GM19468 (cell line): Measurements from ENCODE around the gene CRACR2A.

Experiments
- ATAC-seq: cut with Tn5 transposase; IDR thresholded peaks from one replicate; pipeline ENCODE4 v1.9.1; 2021; ENCODE audit warnings: mild to moderate bottlenecking, moderate library complexity, moderate number of reproducible peaks; ENCODE audit not compliant: unreplicated experiment; ENCODE audit errors: extremely low read depth

Gene CRACR2A

GRCh38 chr12:3692616-3693365 lies 60.1 kb downstream of the CRACR2A start:
- ATAC-seq: no peak

DNA sequence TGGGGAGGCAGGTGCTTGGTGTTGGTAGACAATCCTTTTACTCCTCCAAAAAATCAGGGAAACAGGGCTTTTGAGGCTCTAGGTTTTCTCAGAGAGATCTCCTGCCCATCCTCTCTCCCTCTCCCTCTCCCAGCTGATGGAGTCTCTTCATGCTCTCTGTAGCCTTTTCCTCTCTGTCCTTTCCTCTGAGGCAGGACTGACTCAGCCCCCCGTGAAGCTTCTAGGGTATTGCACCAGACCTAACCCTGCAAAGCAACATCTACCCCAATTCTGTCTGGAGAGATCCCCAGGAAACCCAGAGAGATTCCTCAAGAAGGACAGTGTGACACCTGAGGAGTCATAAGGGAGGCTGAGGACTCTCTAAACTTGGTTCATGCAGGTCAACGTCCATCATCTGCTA lies 66.4 kb downstream of the CRACR2A start:
- no peak for ATAC-seq

- ATAC-seq: no peak
Observed at GRCh38 chr12:3685830-3686229, 67.1 kb downstream of the CRACR2A start.

GRCh38 chr12:3684449-3685051 lies 68.4 kb downstream of the CRACR2A start:
- ATAC-seq: no peak

DNA sequence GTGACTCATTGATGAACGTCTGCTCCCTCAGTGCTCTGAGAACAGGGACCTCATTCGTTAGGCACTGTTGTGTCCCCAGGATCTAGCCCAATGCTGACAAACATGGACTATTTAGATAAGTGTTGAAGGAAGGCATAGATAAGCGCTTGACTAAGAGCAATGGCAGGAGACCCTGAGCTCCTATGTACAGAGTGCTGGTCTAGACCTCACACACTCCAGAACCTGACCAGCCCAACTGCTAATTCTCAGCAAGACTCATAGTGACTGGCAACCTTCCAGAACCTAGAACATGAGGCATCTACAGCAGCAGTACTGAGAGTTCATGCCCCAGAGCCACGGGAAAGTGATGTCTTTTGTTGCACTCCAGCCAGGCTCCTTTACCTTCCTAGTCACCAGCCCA lies 69.2 kb downstream of the CRACR2A start:
- ATAC-seq: no peak

DNA sequence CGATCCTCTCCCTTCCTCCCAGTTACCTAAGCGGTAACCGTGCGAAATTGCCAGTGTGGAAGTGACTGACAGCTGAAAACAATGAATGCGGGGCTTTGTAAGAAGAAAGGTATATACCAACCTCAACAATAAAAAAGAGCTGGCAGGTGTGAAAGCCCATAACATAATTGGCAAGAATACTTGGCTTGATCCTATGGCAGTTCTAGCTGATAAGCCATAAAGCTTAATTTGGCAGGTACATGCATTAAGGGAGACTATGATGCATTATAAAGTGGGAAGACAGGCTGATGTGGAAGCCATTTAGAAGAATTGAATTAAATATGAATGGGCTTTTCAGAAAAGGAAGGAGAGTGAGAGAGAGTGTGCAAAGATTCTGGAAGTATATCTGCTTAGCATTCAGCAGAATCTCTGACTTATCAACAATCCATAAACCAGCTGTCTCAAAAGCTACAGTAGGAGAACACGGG lies 71.3 kb downstream of the CRACR2A start:
- ATAC-seq: no peak

- no peak for ATAC-seq
Observed at GRCh38 chr12:3680919-3681594, 71.9 kb downstream of the CRACR2A start.

DNA sequence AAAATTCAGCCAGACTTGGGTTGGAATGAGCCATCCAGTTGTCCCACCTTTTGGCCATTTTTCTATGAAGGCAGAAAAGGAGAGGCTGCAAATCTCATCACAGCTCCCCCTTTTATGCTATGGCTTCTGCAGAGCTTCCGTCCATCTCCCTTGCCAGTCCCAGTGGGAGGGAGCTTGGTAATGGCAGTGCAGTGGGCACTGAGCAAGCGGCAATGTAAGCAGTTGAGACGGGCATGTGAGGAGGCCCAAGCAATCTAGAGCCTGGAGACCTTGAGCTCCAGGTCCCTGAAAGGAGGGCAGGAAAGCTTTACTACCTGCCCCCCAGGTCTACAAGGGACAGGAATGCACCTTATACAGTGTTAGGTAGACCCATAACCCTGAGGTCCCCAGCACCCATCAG lies 73.1 kb downstream of the CRACR2A start:
- ATAC-seq: no peak

GRCh38 chr12:3677609-3678008 lies 75.3 kb downstream of the CRACR2A start:
- ATAC-seq: no peak

DNA sequence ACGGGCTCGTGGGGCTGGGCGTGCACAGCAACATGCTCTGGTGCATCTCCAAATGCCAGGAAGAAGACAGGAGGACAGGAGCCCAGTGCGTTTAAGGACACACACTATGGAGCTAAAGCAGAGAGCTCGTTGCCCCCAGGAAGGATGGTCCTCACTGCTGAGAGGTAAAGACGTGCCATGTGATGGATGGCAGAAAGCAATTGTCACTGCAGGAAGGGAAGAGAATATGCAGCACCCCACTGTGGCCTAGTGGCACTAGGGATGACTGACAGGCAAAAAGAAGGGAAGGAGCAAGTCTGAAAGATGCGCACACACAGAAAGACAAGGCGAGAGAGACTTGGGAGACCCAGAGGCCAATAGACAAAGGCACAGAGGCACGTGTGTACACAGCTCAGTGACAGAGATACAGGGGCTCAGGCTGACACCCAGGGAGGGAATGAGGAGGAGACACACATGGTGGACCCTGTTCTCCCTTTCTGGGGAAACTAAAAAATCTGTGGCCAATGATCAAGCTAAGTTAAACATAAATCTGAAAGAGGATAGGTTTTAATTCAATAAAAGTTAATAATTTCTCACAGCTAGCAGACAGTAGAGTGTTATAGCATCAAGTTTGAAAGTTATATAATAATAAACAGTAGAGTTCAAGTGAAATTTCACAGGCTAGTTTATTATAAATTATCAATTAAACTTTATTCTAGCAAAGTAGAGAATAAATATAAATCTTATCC lies 78.8 kb downstream of the CRACR2A start:
- ATAC-seq: no peak

DNA sequence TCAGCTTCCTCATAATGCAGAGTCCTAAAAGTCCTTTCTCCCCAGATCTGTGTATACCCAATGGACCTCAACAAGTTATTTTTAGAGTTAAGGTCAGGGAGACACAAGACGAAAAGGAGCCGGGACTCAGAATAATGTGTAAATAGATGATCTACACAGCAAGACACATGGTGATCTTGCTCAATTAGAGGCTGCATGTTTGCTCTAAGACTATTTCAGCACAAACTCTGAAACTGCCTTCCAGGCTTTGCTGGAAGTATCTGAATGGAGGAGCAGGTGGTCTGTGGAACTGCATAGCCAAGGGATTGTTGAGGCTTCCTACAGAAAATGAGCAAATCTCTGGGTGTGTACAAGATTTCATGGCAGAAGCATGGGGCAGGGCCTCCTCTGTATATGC lies 80.8 kb downstream of the CRACR2A start:
- no peak for ATAC-seq

DNA sequence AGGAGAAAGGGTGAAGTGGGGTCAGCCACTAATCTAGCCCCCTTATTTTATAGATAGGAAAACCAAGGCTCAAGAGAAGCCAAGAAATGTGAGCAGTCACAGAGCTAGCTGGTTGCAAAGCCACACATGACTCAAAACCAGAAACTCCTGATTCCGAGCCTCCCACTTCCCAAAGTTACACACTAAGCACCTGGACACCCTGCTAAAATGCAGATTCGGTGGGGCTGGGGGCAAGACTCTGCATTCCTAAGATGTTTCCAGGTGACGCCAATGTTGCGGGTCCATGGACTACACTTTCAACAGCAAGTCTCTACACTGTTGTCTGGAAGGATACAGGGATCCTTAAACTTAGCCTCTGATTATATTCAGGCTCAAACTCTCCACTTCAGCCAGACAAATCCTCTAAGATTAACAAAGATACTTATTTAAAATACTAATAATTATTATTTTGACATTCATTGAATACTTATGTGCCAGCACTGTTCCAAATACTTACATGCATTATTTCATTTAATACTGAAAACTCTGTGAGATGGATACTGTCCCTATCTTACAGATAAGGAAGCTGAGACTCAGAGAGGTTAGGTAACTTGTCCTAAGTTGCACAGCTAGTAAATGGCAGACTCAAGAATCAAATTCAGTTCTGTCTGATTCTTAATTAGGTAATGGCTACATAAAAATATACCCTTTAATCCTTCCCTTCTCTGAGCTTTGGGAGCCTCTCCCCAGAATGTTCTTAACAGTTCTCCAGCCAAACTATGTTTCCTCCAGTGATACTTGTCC lies 81.4 kb downstream of the CRACR2A start:
- no peak for ATAC-seq

DNA sequence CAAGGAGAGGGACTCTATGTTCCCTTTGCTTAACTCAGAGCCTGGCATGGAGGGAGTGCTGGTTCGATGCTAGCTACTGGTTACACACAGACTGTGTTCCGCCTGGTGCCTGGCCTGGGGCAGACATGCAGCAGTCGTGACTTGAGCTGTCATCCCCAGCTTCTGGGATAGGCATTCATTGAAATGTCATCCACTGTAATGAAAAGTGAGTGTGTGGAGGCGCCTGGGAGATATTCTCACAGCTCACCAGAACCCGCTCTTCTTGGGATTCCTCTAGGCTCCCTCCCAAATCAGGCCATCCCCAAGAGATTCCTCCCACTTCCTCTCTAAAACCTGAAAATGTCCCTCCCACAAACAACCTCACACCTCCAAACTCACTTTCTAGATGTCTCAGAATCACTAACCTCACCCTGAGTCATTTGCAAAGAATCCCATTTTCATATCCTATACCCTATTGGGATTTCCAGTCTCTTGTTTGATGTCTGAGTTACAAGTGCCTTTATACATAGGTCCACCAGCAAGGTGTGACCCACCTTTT lies 82.8 kb downstream of the CRACR2A start:
- ATAC-seq: no peak

DNA sequence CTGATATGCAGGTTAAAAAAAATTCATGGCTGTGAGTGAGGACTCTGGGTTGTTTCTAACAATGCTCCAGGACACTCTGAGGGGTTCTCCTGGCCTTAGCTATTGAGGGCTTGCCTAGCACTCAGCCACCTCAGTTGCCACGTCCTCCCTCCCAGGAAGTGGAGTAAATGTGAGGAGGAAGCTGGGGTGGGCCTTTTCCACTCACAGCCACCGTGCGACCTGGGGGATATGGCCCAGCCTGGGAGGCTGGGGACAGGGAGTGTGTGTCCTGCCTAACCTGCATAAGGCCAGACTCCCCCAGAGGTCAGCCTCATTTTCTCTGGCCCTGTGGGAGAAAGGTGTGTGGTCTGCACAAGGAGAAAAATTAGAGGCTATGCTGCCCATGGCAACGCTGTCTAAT lies 83.3 kb downstream of the CRACR2A start:
- no peak for ATAC-seq

DNA sequence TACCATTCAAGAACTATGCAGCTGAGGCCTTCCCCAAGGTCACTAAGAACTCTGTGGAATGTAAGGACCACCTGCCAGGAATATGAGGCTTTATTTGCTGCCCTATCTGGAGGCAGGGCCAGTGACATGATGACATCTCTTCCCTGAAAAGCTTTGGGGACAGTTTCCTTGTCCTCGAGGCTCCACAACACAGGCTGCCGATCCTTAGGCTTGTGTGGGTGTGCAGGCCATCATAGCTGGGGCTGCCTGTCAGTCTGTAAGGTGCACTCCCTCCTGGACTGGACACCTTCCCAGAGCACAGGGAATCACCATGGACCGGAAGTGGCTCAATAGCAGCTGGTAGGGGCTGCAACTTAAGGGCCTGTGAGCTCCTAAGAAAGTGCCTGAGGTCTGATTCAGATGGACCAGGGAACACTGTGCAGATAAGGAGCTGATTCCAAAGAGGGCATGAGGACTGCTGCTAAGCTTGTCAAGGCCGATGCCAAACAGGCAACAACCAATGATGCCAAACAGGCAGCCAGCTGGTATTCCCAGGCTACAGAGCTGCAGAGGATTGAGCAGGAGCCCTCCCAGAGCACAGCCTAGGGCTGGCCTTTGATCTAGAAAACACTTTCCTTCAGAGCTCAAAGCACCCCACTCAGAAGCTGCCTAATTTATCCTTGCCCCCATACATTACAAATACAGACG lies 84.3 kb downstream of the CRACR2A start:
- no peak for ATAC-seq

DNA sequence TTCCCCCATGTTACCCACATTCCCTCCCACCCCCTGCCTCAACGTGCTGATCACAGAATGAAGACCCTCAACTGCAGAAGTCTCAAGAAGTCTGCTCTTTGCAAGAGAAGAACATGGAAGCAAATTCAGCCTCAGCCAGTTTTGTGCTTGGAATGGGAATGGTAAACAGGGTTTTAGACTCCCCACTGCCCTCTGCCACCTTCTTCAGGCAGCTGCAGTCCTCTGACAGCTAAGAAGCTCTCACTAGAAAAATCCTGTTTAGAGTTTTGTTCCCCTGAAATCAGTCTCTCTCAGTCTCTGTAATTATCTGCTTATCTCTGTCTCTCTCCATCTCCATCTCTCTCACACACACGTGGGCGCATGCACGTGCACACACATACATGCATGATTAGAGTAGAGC lies 85.4 kb downstream of the CRACR2A start:
- ATAC-seq: no peak

GRCh38 chr12:3666441-3666840 lies 86.5 kb downstream of the CRACR2A start:
- ATAC-seq: no peak

- ATAC-seq: no peak
Observed at GRCh38 chr12:3662521-3662921, 90.4 kb downstream of the CRACR2A start.

DNA sequence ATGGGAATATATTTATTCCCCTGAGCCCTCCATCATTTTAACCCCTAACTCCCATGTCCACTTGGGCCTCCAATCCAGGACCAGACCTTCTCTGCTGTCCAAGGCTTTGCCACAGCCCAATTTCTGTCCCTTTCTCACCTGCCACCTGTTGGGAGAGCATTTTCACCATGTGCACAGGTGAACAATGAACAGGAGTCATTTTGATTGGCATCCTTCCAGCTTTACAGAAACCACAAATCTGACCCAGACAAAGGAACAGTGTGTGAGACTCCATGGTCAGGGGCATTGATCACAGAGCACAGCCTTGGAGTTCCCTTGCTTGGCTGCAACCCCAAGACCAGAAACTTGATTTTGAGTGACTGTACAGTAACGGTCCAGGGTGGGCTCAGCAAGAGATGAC lies 91.9 kb downstream of the CRACR2A start:
- ATAC-seq: no peak
